HEK293 (cell line): ENCODE results near the gene IL17C.

ENCODE experiments used
- CTCF ChIA-PET: fragments of 350-600 bp; formaldehyde crosslinking; extraction: SDS; loops from one replicate; lab custom pipeline; 2021; ENCODE audit warnings: antibody characterized with exemption; lab: Yijun Ruan, JAX
- POLR2A ChIA-PET: fragments of 300-600 bp; formaldehyde crosslinking; extraction: SDS; loops from one replicate; lab custom pipeline; 2020; ENCODE audit warnings: antibody characterized with exemption, inconsistent platforms; lab: Yijun Ruan, JAX
- H3K27ac ChIP-seq: fragments of 200-500 bp; sonication (Bioruptor generic); 2 replicates; pipeline ENCODE4 v1.5.1; 2014; ENCODE audit warnings: low read depth, low read length, control low read depth, inconsistent platforms; ENCODE audit errors: extremely low read depth
- H3K36me3 ChIP-seq, 2 experiments: fragments of 200-500 bp in 1 of 2; sonication (Bioruptor generic) in 1 of 2; 1 replicate in 1 of 2; 2 replicates in 1 of 2; pipeline ENCODE4 v1.5.1; 2014 to 2017; ENCODE audit warnings: inconsistent platforms in 2 of 2, low read length in 2 of 2; ENCODE audit not compliant: control insufficient read depth in 2 of 2, insufficient read depth in 1 of 2
- H3K4me1 ChIP-seq: fragments of 200-500 bp; sonication (Bioruptor generic); 2 replicates; pipeline ENCODE4 v1.5.1; 2014; ENCODE audit warnings: mild to moderate bottlenecking, low read length, inconsistent platforms; ENCODE audit not compliant: control insufficient read depth, insufficient read depth
- H3K4me3 ChIP-seq: 2 replicates; pipeline ENCODE4 v1.5.1; 2011; ENCODE audit warnings: low read depth, mild to moderate bottlenecking, control low read depth, low read length, moderate library complexity
- H3K9me3 ChIP-seq: fragments of 200-500 bp; sonication (Bioruptor generic); 2 replicates; pipeline ENCODE4 v1.5.1; 2014; ENCODE audit warnings: low read depth, low read length, inconsistent platforms; ENCODE audit not compliant: control insufficient read depth, insufficient read depth
- KLF10 ChIP-seq: fragments of 450-650 bp; IDR thresholded peaks from 2 replicates; pipeline ENCODE4 v1.5.1; 2018; ENCODE audit warnings: missing biosample characterization, mild to moderate bottlenecking, missing genetic modification characterization
- REST ChIP-seq: fragments of 450-650 bp; formaldehyde crosslinking; IDR thresholded peaks from 2 replicates; pipeline ENCODE4 v1.5.1; 2016; ENCODE audit warnings: missing biosample characterization, missing genetic modification characterization
- WT1 ChIP-seq: fragments of 450-650 bp; formaldehyde crosslinking; IDR thresholded peaks from 2 replicates; pipeline ENCODE4 v1.5.1; 2016; ENCODE audit warnings: missing biosample characterization, missing genetic modification characterization
- ZBTB26 ChIP-seq: fragments of 450-650 bp; formaldehyde crosslinking; optimal IDR thresholded peaks from 2 replicates; pipeline ENCODE3; 2016; ENCODE audit warnings: missing biosample characterization, mild to moderate bottlenecking, missing genetic modification characterization
- ZBTB6 ChIP-seq: fragments of 450-650 bp; formaldehyde crosslinking; IDR thresholded peaks from 2 replicates; pipeline ENCODE4 v1.5.1; 2017; ENCODE audit warnings: missing biosample characterization, missing genetic modification characterization
- ZNF121 ChIP-seq: fragments of 450-650 bp; formaldehyde crosslinking; IDR thresholded peaks from 2 replicates; pipeline ENCODE4 v1.5.1; 2016; ENCODE audit warnings: missing biosample characterization, missing genetic modification characterization
- ZNF138 ChIP-seq: fragments of 450-650 bp; formaldehyde crosslinking; IDR thresholded peaks from 2 replicates; pipeline ENCODE4 v1.5.1; 2016; ENCODE audit warnings: missing biosample characterization, missing genetic modification characterization, borderline replicate concordance
- ZNF26 ChIP-seq: fragments of 450-650 bp; formaldehyde crosslinking; IDR thresholded peaks from 2 replicates; pipeline ENCODE4 v1.5.1; 2016; ENCODE audit warnings: missing biosample characterization, missing genetic modification characterization
- ZNF391 ChIP-seq: fragments of 450-650 bp; formaldehyde crosslinking; IDR thresholded peaks from 2 replicates; pipeline ENCODE4 v1.5.1; 2016; ENCODE audit warnings: low read depth, missing biosample characterization, missing genetic modification characterization, borderline replicate concordance
- ZNF404 ChIP-seq: fragments of 450-650 bp; formaldehyde crosslinking; IDR thresholded peaks from 2 replicates; pipeline ENCODE4 v1.5.1; 2017; ENCODE audit warnings: missing biosample characterization, missing genetic modification characterization
- ZNF610 ChIP-seq: fragments of 450-650 bp; formaldehyde crosslinking; IDR thresholded peaks from 2 replicates; pipeline ENCODE4 v1.5.1; 2016; ENCODE audit warnings: missing biosample characterization, missing genetic modification characterization, borderline replicate concordance
- ZNF776 ChIP-seq: fragments of 450-650 bp; formaldehyde crosslinking; IDR thresholded peaks from 2 replicates; pipeline ENCODE4 v1.5.0; 2017; ENCODE audit warnings: missing biosample characterization, missing genetic modification characterization, borderline replicate concordance
- TF ChIP-seq, protein P1 (sequence below): fragments of 450-650 bp; formaldehyde crosslinking; IDR thresholded peaks from 2 replicates; pipeline ENCODE4 v1.5.1; 2016; ENCODE audit warnings: missing biosample characterization, missing genetic modification characterization
- TF ChIP-seq, protein P2 (sequence below): fragments of 450-650 bp; formaldehyde crosslinking; IDR thresholded peaks from 2 replicates; pipeline ENCODE4 v1.5.0; 2017; ENCODE audit warnings: missing biosample characterization, missing genetic modification characterization, borderline replicate concordance
- TF ChIP-seq, protein P3 (sequence below): fragments of 450-650 bp; formaldehyde crosslinking; IDR thresholded peaks from 2 replicates; pipeline ENCODE4 v1.5.1; 2016; ENCODE audit warnings: missing biosample characterization, missing genetic modification characterization

The IL17C gene

GRCh38 chr16:88657371-88657770 lies 19.0 kb downstream of the IL17C start:
- TF ChIP-seq ZNF121 (tag by site-specific recombination) = no peak
- TF ChIP-seq ZNF610 (tag by site-specific recombination) = no peak
- no peak for TF ChIP-seq ZNF776 (tag by site-specific recombination)
- TF ChIP-seq, protein P1, sequence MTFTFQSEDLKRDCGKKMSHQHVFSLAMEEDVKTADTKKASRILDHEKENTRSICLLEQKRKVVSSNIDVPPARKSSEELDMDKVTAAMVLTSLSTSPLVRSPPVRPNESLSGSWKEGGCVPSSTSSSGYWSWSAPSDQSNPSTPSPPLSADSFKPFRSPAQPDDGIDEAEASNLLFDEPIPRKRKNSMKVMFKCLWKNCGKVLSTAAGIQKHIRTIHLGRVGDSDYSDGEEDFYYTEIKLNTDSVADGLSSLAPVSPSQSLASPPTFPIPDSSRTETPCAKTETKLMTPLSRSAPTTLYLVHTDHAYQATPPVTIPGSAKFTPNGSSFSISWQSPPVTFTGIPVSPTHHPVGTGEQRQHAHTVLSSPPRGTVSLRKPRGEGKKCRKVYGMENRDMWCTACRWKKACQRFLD (tag by site-specific recombination) = no peak
- TF ChIP-seq KLF10 (tag by site-specific recombination) = no peak
- TF ChIP-seq ZNF138 = no peak
- no peak for TF ChIP-seq WT1 (tag by site-specific recombination)
- TF ChIP-seq ZNF404 (tag by site-specific recombination) = no peak
- TF ChIP-seq REST (tag by site-specific recombination) = no peak
- ChIA-PET CTCF (interaction anchor here (1.2 kb wide), 1 partner anchor 15 kb away, joined by 5 read pairs; no protein-coding TSS in a partner anchor), POLR2A (no interaction called here)
- no peaks in the 10 kb centered on the region for H3K4me1 ChIP-seq
- H3K4me3 ChIP-seq = no peak overlapping the region
- H3K27ac ChIP-seq = no peak overlapping the region
- no peaks in the 10 kb centered on the region for H3K9me3 ChIP-seq
- peaks cover 0 to 15% of the 10 kb centered on the region in 2 experiments; a peak in 1 of 3 replicates for H3K36me3 ChIP-seq

GRCh38 chr16:88658714-88659113 lies 20.3 kb downstream of the IL17C start:
- H3K9me3 ChIP-seq = no peaks in the 10 kb centered on the region
- POLR2A ChIA-PET = no interaction called here
- H3K4me1 ChIP-seq = no peaks in the 10 kb centered on the region
- peaks cover 0 to 15% of the 10 kb centered on the region in 2 experiments; a peak in 1 of 3 replicates for H3K36me3 ChIP-seq
- CTCF ChIA-PET = no interaction called here
- no peak overlapping the region for H3K4me3 ChIP-seq
- TF ChIP-seq, protein P2, sequence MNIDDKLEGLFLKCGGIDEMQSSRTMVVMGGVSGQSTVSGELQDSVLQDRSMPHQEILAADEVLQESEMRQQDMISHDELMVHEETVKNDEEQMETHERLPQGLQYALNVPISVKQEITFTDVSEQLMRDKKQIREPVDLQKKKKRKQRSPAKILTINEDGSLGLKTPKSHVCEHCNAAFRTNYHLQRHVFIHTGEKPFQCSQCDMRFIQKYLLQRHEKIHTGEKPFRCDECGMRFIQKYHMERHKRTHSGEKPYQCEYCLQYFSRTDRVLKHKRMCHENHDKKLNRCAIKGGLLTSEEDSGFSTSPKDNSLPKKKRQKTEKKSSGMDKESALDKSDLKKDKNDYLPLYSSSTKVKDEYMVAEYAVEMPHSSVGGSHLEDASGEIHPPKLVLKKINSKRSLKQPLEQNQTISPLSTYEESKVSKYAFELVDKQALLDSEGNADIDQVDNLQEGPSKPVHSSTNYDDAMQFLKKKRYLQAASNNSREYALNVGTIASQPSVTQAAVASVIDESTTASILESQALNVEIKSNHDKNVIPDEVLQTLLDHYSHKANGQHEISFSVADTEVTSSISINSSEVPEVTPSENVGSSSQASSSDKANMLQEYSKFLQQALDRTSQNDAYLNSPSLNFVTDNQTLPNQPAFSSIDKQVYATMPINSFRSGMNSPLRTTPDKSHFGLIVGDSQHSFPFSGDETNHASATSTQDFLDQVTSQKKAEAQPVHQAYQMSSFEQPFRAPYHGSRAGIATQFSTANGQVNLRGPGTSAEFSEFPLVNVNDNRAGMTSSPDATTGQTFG = no peak
- TF ChIP-seq ZBTB6 (tag by site-specific recombination) (no peak), ZNF391 (tag by site-specific recombination) (no peak), ZBTB26 (tag by site-specific recombination) (no peak), ZNF26 (tag by site-specific recombination) (no peak)
- TF ChIP-seq, protein P3, sequence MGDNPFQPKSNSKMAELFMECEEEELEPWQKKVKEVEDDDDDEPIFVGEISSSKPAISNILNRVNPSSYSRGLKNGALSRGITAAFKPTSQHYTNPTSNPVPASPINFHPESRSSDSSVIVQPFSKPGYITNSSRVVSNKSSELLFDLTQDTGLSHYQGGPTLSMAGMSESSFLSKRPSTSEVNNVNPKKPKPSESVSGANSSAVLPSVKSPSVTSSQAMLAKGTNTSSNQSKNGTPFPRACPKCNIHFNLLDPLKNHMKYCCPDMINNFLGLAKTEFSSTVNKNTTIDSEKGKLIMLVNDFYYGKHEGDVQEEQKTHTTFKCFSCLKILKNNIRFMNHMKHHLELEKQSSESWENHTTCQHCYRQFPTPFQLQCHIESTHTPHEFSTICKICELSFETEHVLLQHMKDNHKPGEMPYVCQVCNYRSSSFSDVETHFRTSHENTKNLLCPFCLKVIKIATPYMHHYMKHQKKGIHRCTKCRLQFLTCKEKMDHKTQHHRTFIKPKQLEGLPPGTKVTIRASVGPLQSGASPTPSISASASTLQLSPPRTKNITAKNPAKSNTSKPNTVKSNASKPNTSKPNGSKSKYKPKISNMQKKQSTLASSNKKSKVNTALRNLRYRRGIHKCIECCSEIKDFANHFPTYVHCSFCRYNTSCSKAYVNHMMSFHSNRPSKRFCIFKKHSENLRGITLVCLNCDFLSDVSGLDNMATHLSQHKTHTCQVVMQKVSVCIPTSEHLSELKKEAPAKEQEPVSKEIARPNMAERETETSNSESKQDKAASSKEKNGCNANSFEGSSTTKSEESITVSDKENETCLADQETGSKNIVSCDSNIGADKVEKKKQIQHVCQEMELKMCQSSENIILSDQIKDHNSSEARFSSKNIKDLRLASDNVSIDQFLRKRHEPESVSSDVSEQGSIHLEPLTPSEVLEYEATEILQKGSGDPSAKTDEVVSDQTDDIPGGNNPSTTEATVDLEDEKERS (tag by site-specific recombination) = no peak
- H3K27ac ChIP-seq = no peak overlapping the region
